H1 (cell line): ENCODE measurements around the gene ADGRG7. TPM values are rescaled to one million over a fixed set of nuclear protein-coding genes. Genes with fewer than 3 reads are reported as not detected.
"Not testable (repeated sequence)": the region's sequence is repeated elsewhere in the genome, so short reads cannot be mapped to it uniquely, and the experiment has no call there.

Experiments
- CTCF ChIA-PET: fragments of 300-600 bp; sonication (Branson Sonifier 250); formaldehyde crosslinking; loops from one replicate; lab custom pipeline; 2021; ENCODE audit not compliant: partially characterized antibody; lab: Charles Lee
- POLR2A ChIA-PET: fragments of 300-600 bp; sonication (Branson Sonifier 250); formaldehyde crosslinking; loops from one replicate; lab custom pipeline; 2021; ENCODE audit warnings: inconsistent platforms; ENCODE audit not compliant: partially characterized antibody; lab: Charles Lee
- DNase-seq, 2 experiments: peaks; one replicate each; pipeline versions ENCODE4 v3.0.0 to v3.0.0-alpha.2; 2010 to 2022; ENCODE audit warnings: low spot score in 2 of 2, low read depth in 1 of 2, mixed read lengths in 1 of 2
- FAIRE-seq: peaks from 2 replicates; lab custom pipeline; 2011; peaks lifted over from hg19 to GRCh38; lab: Jason Lieb, UNC
- H2AFZ ChIP-seq: 2 replicates; pipeline ENCODE4 v1.8.1; 2012; ENCODE audit warnings: low read length, inconsistent platforms
- H2AK5ac ChIP-seq: 2 replicates; pipeline ENCODE4 v1.6.1; 2013; ENCODE audit warnings: low read depth, low read length
- H2BK120ac ChIP-seq: replicated peaks from 2 replicates; pipeline ENCODE3; 2013; ENCODE audit warnings: low read depth, low read length, inconsistent platforms
- H2BK12ac ChIP-seq: 2 replicates; pipeline ENCODE4 v1.6.1; 2013; ENCODE audit warnings: low read depth, low read length
- H2BK15ac ChIP-seq: 2 replicates; pipeline ENCODE4 v1.6.1; 2013; ENCODE audit warnings: low read length
- H2BK20ac ChIP-seq: 2 replicates; pipeline ENCODE4 v1.6.1; 2013; ENCODE audit warnings: low read length
- H2BK5ac ChIP-seq: 2 replicates; pipeline ENCODE4 v1.6.1; 2013; ENCODE audit warnings: low read depth, low read length
- H3K14ac ChIP-seq: 2 replicates; pipeline ENCODE4 v1.6.1; 2013; ENCODE audit warnings: inconsistent platforms; ENCODE audit not compliant: insufficient read length
- H3K18ac ChIP-seq: 2 replicates; pipeline ENCODE4 v1.6.1; 2013; ENCODE audit warnings: low read length; ENCODE audit errors: extremely low read depth
- H3K23ac ChIP-seq: 2 replicates; pipeline ENCODE4 v1.6.1; 2013; ENCODE audit warnings: inconsistent platforms; ENCODE audit not compliant: insufficient read length
- H3K23me2 ChIP-seq: 2 replicates; pipeline ENCODE4 v1.6.1; 2013; ENCODE audit warnings: low read depth, low read length
- H3K27ac ChIP-seq: 2 replicates; pipeline ENCODE4 v1.6.1; 2011; ENCODE audit warnings: low read depth, low read length, inconsistent platforms
- H3K27me3 ChIP-seq, 4 experiments: replicated peaks in 1 of 4; 1 replicate in 1 of 4; 2 replicates in 3 of 4; pipeline versions ENCODE4 v1.6.1 to v1.8.1; 2011 to 2013; ENCODE audit warnings: low read length in 3 of 4, mild to moderate bottlenecking in 3 of 4, inconsistent platforms in 2 of 4, mixed read lengths in 2 of 4, moderate library complexity in 1 of 4; ENCODE audit not compliant: control insufficient read depth in 3 of 4, insufficient read depth in 3 of 4; ENCODE audit errors: extremely low read depth in 1 of 4
- H3K36me3 ChIP-seq, 4 experiments: 2 replicates each; pipeline versions ENCODE4 v1.6.1 to v1.8.1; 2011 to 2013; ENCODE audit warnings: mild to moderate bottlenecking in 4 of 4, low read length in 3 of 4, moderate library complexity in 2 of 4, control low read depth in 1 of 4, inconsistent platforms in 1 of 4; ENCODE audit not compliant: insufficient read depth in 4 of 4, control insufficient read depth in 2 of 4
- H3K4ac ChIP-seq: replicated peaks from 2 replicates; pipeline ENCODE3; 2013; ENCODE audit warnings: low read length, low read depth, mixed read lengths, inconsistent platforms; ENCODE audit not compliant: insufficient read length
- H3K4me1 ChIP-seq, 4 experiments: replicated peaks in 1 of 4; 1 replicate in 1 of 4; 2 replicates in 3 of 4; pipeline versions ENCODE4 v1.6.1 to v1.8.1; 2011 to 2013; ENCODE audit warnings: low read length in 3 of 4, inconsistent platforms in 2 of 4, mixed read lengths in 1 of 4; ENCODE audit not compliant: insufficient read depth in 4 of 4, control insufficient read depth in 3 of 4
- H3K4me2 ChIP-seq, 2 experiments: 2 replicates each; pipeline versions ENCODE4 v1.6.1 to v1.8.1; 2011 to 2013; ENCODE audit warnings: low read depth in 2 of 2, low read length in 2 of 2, control low read depth in 1 of 2, inconsistent platforms in 1 of 2, mild to moderate bottlenecking in 1 of 2; ENCODE audit not compliant: insufficient read depth in 1 of 2
- H3K4me3 ChIP-seq, 4 experiments: fragments of 200-600, 300-600 bp in 1 of 4; sonication (generic), shearing (Covaris generic), sonication (Bioruptor Twin) in 1 of 4; 2 replicates each; pipeline versions ENCODE4 v1.5.1 to v1.8.1; 2011 to 2016; ENCODE audit warnings: low read length in 4 of 4, low read depth in 3 of 4, control low read depth in 2 of 4, inconsistent platforms in 2 of 4, mild to moderate bottlenecking in 2 of 4, mixed read lengths in 1 of 4, moderate library complexity in 1 of 4; ENCODE audit not compliant: insufficient read depth in 2 of 4; ENCODE audit errors: extremely low read depth in 1 of 4
- H3K56ac ChIP-seq: replicated peaks from 2 replicates; pipeline ENCODE3; 2013; ENCODE audit warnings: low read depth, mild to moderate bottlenecking, mixed read lengths, low read length, inconsistent platforms; ENCODE audit not compliant: insufficient read length
- H3K79me1 ChIP-seq: 2 replicates; pipeline ENCODE4 v1.6.1; 2013; ENCODE audit warnings: low read depth, low read length, control low read depth
- H3K79me2 ChIP-seq, 2 experiments: 2 replicates each; pipeline versions ENCODE4 v1.6.1 to v1.8.1; 2012 to 2013; ENCODE audit warnings: low read length in 2 of 2, mild to moderate bottlenecking in 2 of 2, inconsistent platforms in 1 of 2; ENCODE audit not compliant: insufficient read depth in 2 of 2, control insufficient read depth in 1 of 2
- H3K9ac ChIP-seq, 4 experiments: replicated peaks in 1 of 4; 1 replicate in 1 of 4; 2 replicates in 3 of 4; pipeline versions ENCODE4 v1.6.1 to v1.8.1; 2011 to 2013; ENCODE audit warnings: low read depth in 3 of 4, low read length in 3 of 4, control low read depth in 2 of 4, mild to moderate bottlenecking in 2 of 4, moderate library complexity in 2 of 4, inconsistent platforms in 1 of 4; ENCODE audit errors: extremely low read depth in 1 of 4
- H3K9me3 ChIP-seq, 2 experiments: 2 replicates each; pipeline versions ENCODE4 v1.6.1 to v1.8.1; 2012 to 2013; ENCODE audit warnings: mild to moderate bottlenecking in 2 of 2, moderate library complexity in 2 of 2, control low read depth in 1 of 2, inconsistent platforms in 1 of 2, low read depth in 1 of 2, low read length in 1 of 2, mixed read lengths in 1 of 2; ENCODE audit not compliant: insufficient read depth in 2 of 2
- H4K20me1 ChIP-seq, 2 experiments: replicated peaks in 1 of 2; 2 replicates each; pipeline versions ENCODE3 to v1.8.1; 2011 to 2013; ENCODE audit warnings: inconsistent platforms in 2 of 2, low read length in 2 of 2, mild to moderate bottlenecking in 1 of 2; ENCODE audit not compliant: insufficient read depth in 2 of 2, control insufficient read depth in 1 of 2
- H4K5ac ChIP-seq: 2 replicates; pipeline ENCODE4 v1.6.1; 2013; ENCODE audit warnings: low read length, low read depth, mixed read lengths, inconsistent platforms; ENCODE audit not compliant: insufficient read length
- H4K8ac ChIP-seq: 2 replicates; pipeline ENCODE4 v1.8.0; 2013; ENCODE audit warnings: mild to moderate bottlenecking, moderate library complexity, low read length, inconsistent platforms; ENCODE audit not compliant: insufficient read depth; ENCODE audit errors: extremely low read depth
- H4K91ac ChIP-seq: replicated peaks from 2 replicates; pipeline ENCODE3; 2013; ENCODE audit warnings: low read length, mixed read lengths, inconsistent platforms; ENCODE audit not compliant: insufficient read length
- WGBS, 2 experiments: shearing (Covaris generic) in 1 of 2; methylation state at CpG; one replicate each; pipeline versions ENCODE4 v1.1.6 to v1.1.7; 2013 to 2015; ENCODE audit warnings: low lambda C conversion rate in 2 of 2, mixed read lengths in 2 of 2, inconsistent platforms in 1 of 2, low coverage in 1 of 2, missing lambda C conversion rate in 1 of 2; ENCODE audit not compliant: insufficient replicate concordance in 2 of 2, insufficient coverage in 1 of 2, insufficient read length in 1 of 2; ENCODE audit errors: extremely low coverage in 1 of 2, missing lambda C conversion rate in 1 of 2; 5-methylcytosine and 5-hydroxymethylcytosine counted together
- polyA plus RNA-seq, 7 experiments: library from polyadenylated mRNA; depleted of rRNA in 3 of 7; stranded (reverse) in 5 of 7; unstranded in 2 of 7; fragments of >200 nt in 5 of 7; fragments of 200-250 nt in 2 of 7; gene quantifications; 1 replicate in 5 of 7; 2 replicates in 1 of 7; 4 replicates in 1 of 7; pipeline versions ENCODE4 v1.2.1 to v1.2.3, GENCODE V29; 2011 to 2013; ENCODE audit warnings: missing spikeins in 2 of 7, mixed read lengths in 2 of 7
- total RNA-seq: library from RNA; stranded (reverse); fragmentation: NEBNext Ultra II Directional; extraction: Animal tissue kit (Norgen Biotek cat#: 25700); gene quantifications from 2 replicates; pipeline ENCODE4 v1.2.1, GENCODE V29; 2021

The ADGRG7 gene
- total and polyA plus RNA-seq, 2 of the 8 experiments (the other 6 are each of a cell fraction or from before 2014, with no cell fraction given) = not detected

GRCh38 chr3:100670995-100671394 is 61.6 kb downstream of the ADGRG7 start:
- H3K9ac ChIP-seq, H2BK15ac ChIP-seq, H4K91ac ChIP-seq, H4K8ac ChIP-seq, CTCF ChIA-PET, H3K18ac ChIP-seq, H3K56ac ChIP-seq, H2AK5ac ChIP-seq, H3K23ac ChIP-seq, H3K23me2 ChIP-seq, H3K27ac ChIP-seq, FAIRE-seq, H2BK12ac ChIP-seq, H4K20me1 ChIP-seq, H3K14ac ChIP-seq, H4K5ac ChIP-seq, H3K36me3 ChIP-seq, H3K4ac ChIP-seq, H2BK120ac ChIP-seq, POLR2A ChIA-PET, H2BK5ac ChIP-seq, H3K4me3 ChIP-seq, H3K9me3 ChIP-seq, DNase-seq, H3K4me1 ChIP-seq, H3K79me1 ChIP-seq, H2AFZ ChIP-seq, H2BK20ac ChIP-seq, H3K27me3 ChIP-seq, H3K4me2 ChIP-seq, H3K79me2 ChIP-seq: not testable (repeated sequence)
- WGBS, 2 experiments = 100% methylated on average over 2 of the region's 2 CpGs; no CpG with 5 or more reads in 1 of the 2 experiments
